ENCODE results near the gene MTCH1. TPM values are rescaled to one million over a fixed set of nuclear protein-coding genes. Genes with fewer than 3 reads are reported as not detected.

The MTCH1 gene
- total RNA-seq, 2 donors from 2014 or later: 226 to 235 TPM

DNA sequence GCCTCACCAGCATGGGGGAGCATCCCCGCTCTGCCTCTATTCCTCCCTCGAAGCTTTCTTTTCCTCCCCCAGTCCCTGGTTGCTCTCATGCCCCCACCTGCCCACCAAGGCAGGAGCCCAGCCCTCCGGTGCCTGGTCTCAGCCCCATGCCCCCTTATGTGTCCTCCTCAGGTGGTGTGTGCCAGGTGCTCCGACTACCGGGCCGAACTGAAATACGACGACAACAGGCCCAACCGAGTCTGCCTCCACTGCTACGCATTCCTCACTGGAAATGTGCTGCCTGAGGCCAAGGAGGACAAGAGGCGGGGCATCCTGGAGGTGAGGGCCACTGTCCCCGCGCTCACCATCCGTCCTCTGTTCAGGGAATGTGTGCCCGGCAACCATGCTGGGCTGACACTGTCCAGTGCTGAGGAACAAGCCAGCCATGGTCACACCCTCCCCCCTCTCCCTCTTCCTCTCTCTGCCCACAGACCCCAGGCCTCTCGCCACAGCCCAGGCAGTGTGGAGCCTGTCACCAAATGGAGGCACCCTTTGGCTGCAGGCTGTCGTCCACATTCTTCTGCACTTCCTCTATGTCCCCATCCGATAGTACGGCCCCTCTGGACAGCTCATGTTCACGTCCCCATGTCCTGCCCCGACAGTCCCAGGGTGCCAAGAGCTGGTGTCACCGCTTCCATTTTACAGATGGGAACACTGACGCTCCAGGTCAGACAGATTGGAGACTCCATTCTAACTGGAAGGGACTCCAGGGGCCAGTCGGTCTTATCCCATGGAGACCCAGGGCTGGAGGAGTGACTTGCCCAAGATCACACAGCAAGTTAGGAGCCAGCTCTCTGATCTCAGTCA is 39.8 kb upstream of the MTCH1 start:
- H3K9me3 Mint-ChIP-seq: peaks cover 13% of the 10 kb centered on the region
- peaks cover 16% of the 10 kb centered on the region for H3K4me1 Mint-ChIP-seq
- no peak overlapping the region for H3K27ac Mint-ChIP-seq
- H3K4me3 Mint-ChIP-seq: no peak overlapping the region
- peaks cover 2% of the 10 kb centered on the region for H3K27me3 Mint-ChIP-seq (ENCODE audit: insufficient read depth)
- Histone ChIP-seq H3K4me3 (ENCODE audit: low read length) (no peak overlapping the region), H3K9ac (ENCODE audit: extremely low read depth, low read length, poor library complexity, severe bottlenecking) (no peak overlapping the region), H3K27ac (ENCODE audit: low read depth, low read length) (no peak overlapping the region), H3K27me3 (ENCODE audit: control insufficient read depth, insufficient read depth, low read length, poor library complexity, severe bottlenecking) (no peaks in the 10 kb centered on the region), H3K4me1 (ENCODE audit: control insufficient read depth, insufficient read depth, low read length) (peaks cover 8% of the 10 kb centered on the region), H3K36me3 (ENCODE audit: control insufficient read depth, insufficient read depth, low read length) (no peaks in the 10 kb centered on the region), H3K9me3 (ENCODE audit: control insufficient read depth, low read length) (peaks cover 8% of the 10 kb centered on the region)
- TF ChIP-seq, protein P1, sequence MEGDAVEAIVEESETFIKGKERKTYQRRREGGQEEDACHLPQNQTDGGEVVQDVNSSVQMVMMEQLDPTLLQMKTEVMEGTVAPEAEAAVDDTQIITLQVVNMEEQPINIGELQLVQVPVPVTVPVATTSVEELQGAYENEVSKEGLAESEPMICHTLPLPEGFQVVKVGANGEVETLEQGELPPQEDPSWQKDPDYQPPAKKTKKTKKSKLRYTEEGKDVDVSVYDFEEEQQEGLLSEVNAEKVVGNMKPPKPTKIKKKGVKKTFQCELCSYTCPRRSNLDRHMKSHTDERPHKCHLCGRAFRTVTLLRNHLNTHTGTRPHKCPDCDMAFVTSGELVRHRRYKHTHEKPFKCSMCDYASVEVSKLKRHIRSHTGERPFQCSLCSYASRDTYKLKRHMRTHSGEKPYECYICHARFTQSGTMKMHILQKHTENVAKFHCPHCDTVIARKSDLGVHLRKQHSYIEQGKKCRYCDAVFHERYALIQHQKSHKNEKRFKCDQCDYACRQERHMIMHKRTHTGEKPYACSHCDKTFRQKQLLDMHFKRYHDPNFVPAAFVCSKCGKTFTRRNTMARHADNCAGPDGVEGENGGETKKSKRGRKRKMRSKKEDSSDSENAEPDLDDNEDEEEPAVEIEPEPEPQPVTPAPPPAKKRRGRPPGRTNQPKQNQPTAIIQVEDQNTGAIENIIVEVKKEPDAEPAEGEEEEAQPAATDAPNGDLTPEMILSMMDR (conservative IDR thresholded peaks at IDR 0.05): no peak
- no peak for DNase-seq
- H3K36me3 Mint-ChIP-seq (ENCODE audit: low read depth): no peaks in the 10 kb centered on the region
- 89 to 91% methylated on average over 12 to 24 of the region's 24 CpGs for WGBS, 2 experiments (ENCODE audit: insufficient coverage in 1 of 2, insufficient read length in 1 of 2)

DNA sequence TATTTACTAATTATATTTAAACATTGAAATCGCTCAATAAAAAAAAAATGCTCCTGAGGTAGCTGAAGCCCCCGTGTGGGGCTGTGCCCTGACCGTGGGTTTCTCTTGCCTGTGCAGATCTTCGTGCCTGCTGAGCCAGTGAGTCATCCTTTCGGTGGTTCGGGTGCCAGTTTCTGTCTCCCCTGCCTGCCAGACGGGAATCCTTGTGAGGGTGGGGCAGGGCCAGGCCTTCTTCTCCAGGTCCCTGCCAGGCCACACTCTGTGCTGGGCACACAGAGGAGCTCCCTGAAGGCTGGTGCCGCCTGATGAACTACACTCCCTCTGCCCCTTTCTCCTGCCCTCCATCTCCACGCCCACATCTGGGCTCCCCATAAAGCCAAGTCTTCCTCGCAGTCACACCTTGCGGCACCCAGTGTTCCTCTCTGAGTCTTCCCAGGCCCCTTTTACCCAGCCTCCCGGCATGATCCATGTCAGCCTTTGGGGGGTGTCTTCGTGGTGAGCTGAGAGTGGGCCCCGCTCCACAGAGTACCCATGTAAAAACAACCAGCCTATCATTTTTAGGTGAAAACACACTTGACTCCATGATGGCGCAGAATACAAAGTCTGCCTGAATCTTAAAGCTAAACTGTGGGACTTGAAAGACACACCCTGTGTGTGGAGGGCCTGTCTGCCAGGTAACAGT is 38.8 kb upstream of the MTCH1 start:
- Mint-ChIP-seq H3K4me3 (no peak overlapping the region), H3K4me1 (peaks cover 16% of the 10 kb centered on the region), H3K36me3 (ENCODE audit: low read depth) (no peaks in the 10 kb centered on the region), H3K27ac (no peak overlapping the region), H3K9me3 (peaks cover 5% of the 10 kb centered on the region), H3K27me3 (ENCODE audit: insufficient read depth) (peaks cover 2% of the 10 kb centered on the region)
- DNase-seq: peak; percentile 50
- Histone ChIP-seq H3K9me3 (ENCODE audit: control insufficient read depth, low read length) (no peaks in the 10 kb centered on the region), H3K27ac (ENCODE audit: low read depth, low read length) (no peak overlapping the region), H3K36me3 (ENCODE audit: control insufficient read depth, insufficient read depth, low read length) (no peaks in the 10 kb centered on the region), H3K4me3 (ENCODE audit: low read length) (no peak overlapping the region), H3K9ac (ENCODE audit: extremely low read depth, low read length, poor library complexity, severe bottlenecking) (no peak overlapping the region), H3K27me3 (ENCODE audit: control insufficient read depth, insufficient read depth, low read length, poor library complexity, severe bottlenecking) (no peaks in the 10 kb centered on the region), H3K4me1 (ENCODE audit: control insufficient read depth, insufficient read depth, low read length) (peaks cover 8% of the 10 kb centered on the region)
- 87 to 89% methylated on average over 9 to 15 of the region's 15 CpGs for WGBS, 2 experiments (ENCODE audit: insufficient coverage in 1 of 2, insufficient read length in 1 of 2)
- TF ChIP-seq, protein P1 (conservative IDR thresholded peaks at IDR 0.05): no peak

DNA sequence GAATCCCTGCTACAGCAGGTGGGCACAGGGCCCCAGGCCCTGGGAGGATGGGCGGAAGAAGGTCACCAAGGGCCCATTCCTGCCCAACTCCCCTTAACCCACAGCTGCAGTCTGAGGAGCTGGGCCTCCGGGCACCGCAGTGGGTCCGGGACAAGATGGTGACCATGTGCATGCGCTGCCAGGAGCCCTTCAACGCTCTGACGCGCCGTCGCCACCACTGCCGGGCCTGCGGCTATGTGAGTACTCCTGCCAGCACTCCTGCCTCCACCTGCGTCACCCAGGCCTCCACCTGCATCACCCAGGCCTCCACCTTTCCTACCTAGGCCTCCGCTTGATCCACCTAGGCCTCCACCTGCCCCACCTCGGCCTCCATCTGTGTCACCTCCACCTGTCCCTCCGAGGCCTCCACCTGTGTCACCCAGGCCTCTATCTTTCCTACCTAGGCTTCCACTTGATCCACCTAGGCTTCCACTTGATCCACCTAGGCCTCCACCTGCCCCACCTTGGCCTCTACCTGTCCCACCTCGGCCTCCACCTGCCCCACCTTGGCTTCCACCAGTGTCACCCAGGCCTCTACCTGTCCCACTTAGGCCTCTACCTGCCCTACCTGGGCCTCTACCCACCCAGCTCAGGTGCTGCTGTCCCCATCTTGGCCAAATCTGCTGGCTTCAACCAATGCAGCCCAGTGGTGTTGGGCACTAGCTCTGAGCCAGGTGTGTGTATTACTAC is 36.3 kb upstream of the MTCH1 start:
- no peak overlapping the region for H3K27ac ChIP-seq (ENCODE audit: low read depth, low read length)
- Mint-ChIP-seq H3K36me3 (ENCODE audit: low read depth) (no peaks in the 10 kb centered on the region), H3K4me1 (peaks cover 16% of the 10 kb centered on the region), H3K4me3 (no peak overlapping the region), H3K9me3 (no peaks in the 10 kb centered on the region), H3K27ac (no peak overlapping the region), H3K27me3 (ENCODE audit: insufficient read depth) (peaks cover 2% of the 10 kb centered on the region)
- H3K4me3 ChIP-seq (ENCODE audit: low read length): no peak overlapping the region
- no peaks in the 10 kb centered on the region for H3K27me3 ChIP-seq (ENCODE audit: control insufficient read depth, insufficient read depth, low read length, poor library complexity, severe bottlenecking)
- H3K9me3 ChIP-seq (ENCODE audit: control insufficient read depth, low read length): no peaks in the 10 kb centered on the region
- H3K36me3 ChIP-seq (ENCODE audit: control insufficient read depth, insufficient read depth, low read length): no peaks in the 10 kb centered on the region
- no peak overlapping the region for H3K9ac ChIP-seq (ENCODE audit: extremely low read depth, low read length, poor library complexity, severe bottlenecking)
- peak; percentile 57 for DNase-seq
- peaks cover 8% of the 10 kb centered on the region for H3K4me1 ChIP-seq (ENCODE audit: control insufficient read depth, insufficient read depth, low read length)
- WGBS, 2 experiments (ENCODE audit: insufficient coverage in 1 of 2, insufficient read length in 1 of 2): 91 to 95% methylated on average over 17 of the region's 17 CpGs
- TF ChIP-seq, protein P1 (conservative IDR thresholded peaks at IDR 0.05): no peak
